ENCODE data around the gene AGAP9. TPM values are rescaled to one million over a fixed set of nuclear protein-coding genes. Genes with fewer than 3 reads are reported as not detected.
"Not testable (repeated sequence)": the region's sequence is repeated elsewhere in the genome, so short reads cannot be mapped to it uniquely, and the experiment has no call there.

Gene AGAP9
- total RNA-seq, 1 donor from 2014 or later, result 12.2 TPM

DNA sequence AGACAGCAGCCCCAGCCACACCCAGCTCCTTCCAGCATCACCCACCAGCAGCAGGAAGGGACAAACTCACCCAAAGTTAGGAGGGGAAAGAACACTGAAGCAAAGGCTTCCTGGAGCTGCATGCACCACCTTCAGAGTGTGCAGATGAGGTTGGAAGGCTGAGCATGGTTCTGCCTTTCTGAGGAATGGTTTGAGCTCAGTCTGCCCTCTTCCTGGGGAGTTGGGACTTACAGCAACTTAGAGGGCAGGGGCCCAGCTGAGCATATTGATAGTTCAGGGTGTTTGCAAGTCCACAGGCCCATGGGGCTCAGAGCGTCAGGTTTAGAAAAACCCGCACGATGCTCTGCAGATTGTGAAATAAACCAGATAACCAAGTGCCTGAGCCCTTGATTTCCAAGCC is 43.3 kb downstream of the AGAP9 start:
- H3K4me3 Mint-ChIP-seq, H3K9me3 Mint-ChIP-seq: not testable (repeated sequence)

DNA sequence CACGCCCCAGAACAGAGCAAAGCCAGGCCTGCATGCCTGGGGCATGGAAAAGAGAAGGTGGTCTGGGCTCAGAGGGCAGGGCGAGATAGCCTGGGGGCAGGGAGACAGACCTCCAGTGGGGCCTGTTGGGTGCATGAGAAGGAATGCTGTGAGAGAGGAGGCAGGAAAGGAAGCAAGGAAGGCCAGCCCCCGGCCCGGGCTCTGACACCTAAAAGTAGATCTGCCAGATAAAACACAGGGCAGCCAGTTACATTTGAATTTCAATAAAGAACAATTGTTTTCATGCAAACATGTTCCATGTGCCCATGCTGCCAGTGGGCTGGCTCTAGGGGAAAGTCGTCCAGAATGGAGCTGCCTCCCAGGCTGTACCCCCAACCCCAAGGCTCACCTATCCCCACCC is 45.3 kb downstream of the AGAP9 start:
- H3K27me3 Mint-ChIP-seq (ENCODE audit: low read depth); H3K4me1 Mint-ChIP-seq: not testable (repeated sequence)

More for the DNA sequence above, 43.3 kb downstream of the AGAP9 start:
- not testable (repeated sequence) for H3K36me3 Mint-ChIP-seq (ENCODE audit: low read depth); DNase-seq (ENCODE audit: low read depth, low spot score); H3K27me3 Mint-ChIP-seq (ENCODE audit: low read depth); H3K4me1 Mint-ChIP-seq; H3K27ac Mint-ChIP-seq (ENCODE audit: unreplicated experiment)

DNA sequence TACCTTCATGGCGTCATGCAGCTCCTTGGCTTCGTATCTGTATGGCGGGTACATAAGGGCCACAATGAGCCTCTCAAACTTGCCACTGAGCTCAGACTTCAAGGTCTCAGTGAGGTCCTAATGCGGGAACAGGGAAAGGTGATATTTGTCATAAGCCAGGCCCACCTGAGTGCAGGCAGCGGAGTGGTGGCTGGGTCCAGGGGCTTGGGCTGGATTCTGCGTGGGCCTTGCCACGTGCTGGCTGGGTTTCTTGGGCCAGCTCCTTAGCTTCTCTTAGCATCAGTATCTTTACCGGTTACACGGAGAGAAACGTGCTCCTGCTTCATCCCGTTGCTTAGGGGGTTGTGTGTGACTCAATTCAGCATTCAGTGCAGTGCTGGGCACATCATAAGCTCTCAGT is 46.4 kb downstream of the AGAP9 start:
- DNase-seq (ENCODE audit: low read depth, low spot score); H3K9me3 Mint-ChIP-seq; H3K36me3 Mint-ChIP-seq (ENCODE audit: low read depth); H3K4me1 Mint-ChIP-seq; H3K27me3 Mint-ChIP-seq (ENCODE audit: low read depth); H3K27ac Mint-ChIP-seq (ENCODE audit: unreplicated experiment); H3K4me3 Mint-ChIP-seq: not testable (repeated sequence)

More for the DNA sequence above, 45.3 kb downstream of the AGAP9 start:
- not testable (repeated sequence) for DNase-seq (ENCODE audit: low read depth, low spot score); H3K27ac Mint-ChIP-seq (ENCODE audit: unreplicated experiment); H3K9me3 Mint-ChIP-seq; H3K4me3 Mint-ChIP-seq; H3K36me3 Mint-ChIP-seq (ENCODE audit: low read depth)

DNA sequence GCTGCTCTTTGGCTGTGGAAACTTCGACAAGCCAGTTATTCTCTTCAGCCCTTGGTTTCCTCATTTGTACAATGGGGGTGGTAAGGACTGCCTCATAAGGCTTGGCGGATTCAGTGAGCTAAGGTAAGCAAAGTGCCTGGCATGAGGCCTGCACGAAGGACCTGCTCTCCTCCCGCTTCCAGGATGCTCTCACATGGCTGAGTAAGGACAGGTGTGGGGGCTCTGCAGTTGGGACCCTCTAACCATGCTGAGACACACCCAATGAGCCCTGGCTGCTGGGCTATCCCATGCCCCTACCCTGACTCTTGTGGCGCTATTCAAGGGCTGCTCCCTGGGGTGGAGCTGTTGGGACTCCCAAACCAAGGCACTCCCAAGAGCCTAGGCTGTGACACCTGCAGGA is 48.3 kb downstream of the AGAP9 start:
- not testable (repeated sequence) for H3K27me3 Mint-ChIP-seq (ENCODE audit: low read depth); H3K9me3 Mint-ChIP-seq; H3K4me1 Mint-ChIP-seq; H3K4me3 Mint-ChIP-seq; DNase-seq (ENCODE audit: low read depth, low spot score); H3K27ac Mint-ChIP-seq (ENCODE audit: unreplicated experiment); H3K36me3 Mint-ChIP-seq (ENCODE audit: low read depth)

DNA sequence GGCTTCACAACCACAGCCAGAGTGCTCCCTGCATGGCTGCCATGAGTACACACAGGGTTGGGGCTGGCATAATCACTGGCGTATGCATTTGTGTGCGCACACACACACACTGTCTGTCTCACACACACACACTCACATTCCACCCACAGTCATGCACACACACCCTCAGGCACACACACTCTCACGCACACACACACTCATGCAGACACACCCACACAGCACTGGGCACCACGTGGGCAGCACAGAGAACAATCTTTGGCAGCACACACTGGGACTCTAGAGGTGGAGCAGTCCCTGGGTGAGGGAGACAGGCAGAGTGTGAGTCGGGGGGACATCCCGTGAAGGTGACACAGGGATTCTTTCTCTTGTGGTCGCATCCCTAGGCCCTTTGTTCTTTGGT is 49.9 kb downstream of the AGAP9 start:
- not testable (repeated sequence) for DNase-seq (ENCODE audit: low read depth, low spot score); H3K27me3 Mint-ChIP-seq (ENCODE audit: low read depth); H3K27ac Mint-ChIP-seq (ENCODE audit: unreplicated experiment); H3K4me3 Mint-ChIP-seq; H3K9me3 Mint-ChIP-seq; H3K4me1 Mint-ChIP-seq; H3K36me3 Mint-ChIP-seq (ENCODE audit: low read depth)

DNA sequence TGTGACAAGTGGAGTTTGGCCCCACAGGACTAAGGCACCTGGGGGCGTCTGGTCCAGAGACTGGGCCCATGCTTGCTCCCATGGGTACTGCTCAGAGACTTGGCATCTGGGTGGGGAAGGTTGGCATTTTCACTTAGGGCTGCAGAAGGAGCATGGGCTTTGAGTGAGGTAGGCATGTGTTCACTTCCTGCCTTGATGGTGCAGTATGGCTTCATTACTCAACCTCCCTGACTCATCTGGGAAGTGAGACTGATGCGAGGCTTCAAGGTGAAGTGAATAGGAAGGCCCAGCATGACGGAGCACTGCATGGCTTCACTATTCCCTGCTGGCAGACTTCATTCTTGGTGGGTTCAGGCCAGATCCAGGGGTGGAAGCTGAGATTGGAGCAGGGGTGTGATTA is 50.8 kb downstream of the AGAP9 start:
- H3K9me3 Mint-ChIP-seq; H3K27ac Mint-ChIP-seq (ENCODE audit: unreplicated experiment): not testable (repeated sequence)

DNA sequence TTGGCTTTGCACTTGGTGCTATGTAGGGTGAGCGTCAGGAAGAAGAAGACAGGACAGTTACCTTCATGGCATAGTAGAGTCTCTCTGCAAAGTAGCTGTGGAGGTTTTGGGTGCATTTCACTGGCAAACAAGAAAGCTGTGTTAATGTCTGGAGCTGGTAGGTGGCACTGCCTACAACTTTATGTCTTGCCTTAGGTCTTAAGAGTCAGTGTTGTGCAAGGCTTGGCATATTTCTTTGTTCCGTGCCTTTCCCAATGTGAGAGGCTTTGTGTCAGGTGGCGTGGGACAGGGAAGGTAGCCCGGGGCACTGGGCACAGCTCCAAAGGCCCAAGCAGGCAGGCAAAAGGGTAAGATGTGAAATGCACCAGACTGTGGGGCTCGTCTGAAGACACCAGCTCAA is 51.4 kb downstream of the AGAP9 start:
- not testable (repeated sequence) for H3K36me3 Mint-ChIP-seq (ENCODE audit: low read depth); H3K27me3 Mint-ChIP-seq (ENCODE audit: low read depth); H3K27ac Mint-ChIP-seq (ENCODE audit: unreplicated experiment); H3K9me3 Mint-ChIP-seq; DNase-seq (ENCODE audit: low read depth, low spot score); H3K4me1 Mint-ChIP-seq; H3K4me3 Mint-ChIP-seq

More for the DNA sequence above, 50.8 kb downstream of the AGAP9 start:
- not testable (repeated sequence) for H3K4me3 Mint-ChIP-seq; H3K36me3 Mint-ChIP-seq (ENCODE audit: low read depth); H3K4me1 Mint-ChIP-seq; DNase-seq (ENCODE audit: low read depth, low spot score); H3K27me3 Mint-ChIP-seq (ENCODE audit: low read depth)

DNA sequence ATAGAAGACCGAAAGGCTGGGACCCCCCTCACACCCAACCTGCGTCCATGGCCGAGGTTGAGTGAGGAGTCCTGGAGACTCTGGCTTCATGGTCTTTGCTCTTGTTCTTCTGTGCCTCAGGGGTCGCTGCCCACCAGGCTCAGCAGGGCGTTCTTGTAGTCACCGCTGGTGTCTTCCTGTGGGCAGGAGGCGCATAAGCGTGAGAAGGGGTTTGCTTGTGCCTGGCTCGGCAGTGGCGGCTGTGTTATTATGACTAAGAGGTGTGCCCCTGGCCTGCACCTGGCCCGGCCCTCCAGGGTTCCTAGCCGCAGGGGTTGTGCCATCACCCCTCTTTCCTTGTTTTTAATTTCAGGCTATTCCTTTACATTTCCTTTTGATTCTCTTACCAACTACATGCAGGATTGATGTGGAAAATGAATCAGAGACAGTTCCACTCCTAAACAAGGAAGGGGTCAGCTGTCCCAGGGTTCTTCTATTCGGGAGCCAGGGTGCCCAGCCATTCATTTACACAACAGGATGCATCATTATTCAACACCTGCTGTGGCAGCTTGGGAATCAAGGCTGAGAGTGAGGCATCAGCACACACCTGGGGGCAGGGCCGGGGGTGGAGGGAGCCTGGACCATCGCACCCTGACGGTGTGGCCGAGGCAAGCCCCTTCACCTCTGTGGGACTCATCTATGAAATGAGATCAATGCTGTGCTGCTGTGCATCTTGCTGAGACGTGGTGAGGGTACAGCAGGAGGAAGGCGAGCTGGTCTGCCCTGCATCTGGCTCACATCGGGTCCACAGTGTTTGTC is 54.5 kb downstream of the AGAP9 start:
- H3K36me3 Mint-ChIP-seq (ENCODE audit: low read depth); DNase-seq (ENCODE audit: low read depth, low spot score); H3K27ac Mint-ChIP-seq (ENCODE audit: unreplicated experiment); H3K9me3 Mint-ChIP-seq; H3K4me1 Mint-ChIP-seq; H3K27me3 Mint-ChIP-seq (ENCODE audit: low read depth); H3K4me3 Mint-ChIP-seq: not testable (repeated sequence)

DNA sequence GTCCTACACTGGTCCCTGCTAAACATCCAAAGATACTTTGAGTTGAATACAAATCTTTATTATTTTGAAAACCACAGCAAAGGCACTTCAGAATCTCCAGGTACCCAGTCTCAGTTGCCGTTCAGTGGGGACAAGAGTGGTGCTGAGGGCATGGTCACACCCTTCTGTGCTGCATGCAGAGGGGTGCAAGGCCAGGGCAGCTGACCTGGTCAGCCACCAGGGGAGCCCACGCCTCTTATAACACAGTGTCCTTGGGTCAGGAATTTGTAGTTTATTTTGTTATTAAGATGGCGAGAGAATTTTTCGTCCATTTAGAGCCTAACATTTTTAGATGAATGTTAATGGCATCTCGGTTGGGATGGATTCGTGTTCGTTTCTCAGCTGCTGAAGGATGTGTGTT is 55.5 kb downstream of the AGAP9 start:
- not testable (repeated sequence) for H3K4me3 Mint-ChIP-seq; H3K9me3 Mint-ChIP-seq; DNase-seq (ENCODE audit: low read depth, low spot score); H3K36me3 Mint-ChIP-seq (ENCODE audit: low read depth); H3K27me3 Mint-ChIP-seq (ENCODE audit: low read depth); H3K27ac Mint-ChIP-seq (ENCODE audit: unreplicated experiment); H3K4me1 Mint-ChIP-seq

DNA sequence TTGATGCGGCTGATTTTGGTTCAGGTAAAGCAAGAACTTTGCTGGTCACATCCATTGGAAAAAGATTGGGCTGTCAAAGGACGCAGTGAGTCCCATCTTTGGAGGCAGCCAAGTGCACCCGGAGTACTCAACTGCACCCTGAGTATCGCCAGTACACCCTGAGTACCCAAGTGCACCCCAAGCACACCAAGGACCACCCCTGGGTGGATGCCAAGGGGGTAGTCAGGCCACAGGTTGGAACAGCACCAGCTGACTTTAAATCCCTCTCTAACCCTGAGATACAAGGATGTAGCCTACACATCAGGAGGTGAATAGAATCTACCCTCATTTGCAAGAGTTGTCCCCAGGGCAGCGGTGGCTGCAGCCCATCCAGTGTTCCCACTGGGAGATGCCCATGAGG is 56.0 kb downstream of the AGAP9 start:
- not testable (repeated sequence) for H3K27me3 Mint-ChIP-seq (ENCODE audit: low read depth); H3K36me3 Mint-ChIP-seq (ENCODE audit: low read depth); H3K9me3 Mint-ChIP-seq; H3K27ac Mint-ChIP-seq (ENCODE audit: unreplicated experiment); H3K4me3 Mint-ChIP-seq; H3K4me1 Mint-ChIP-seq; DNase-seq (ENCODE audit: low read depth, low spot score)

DNA sequence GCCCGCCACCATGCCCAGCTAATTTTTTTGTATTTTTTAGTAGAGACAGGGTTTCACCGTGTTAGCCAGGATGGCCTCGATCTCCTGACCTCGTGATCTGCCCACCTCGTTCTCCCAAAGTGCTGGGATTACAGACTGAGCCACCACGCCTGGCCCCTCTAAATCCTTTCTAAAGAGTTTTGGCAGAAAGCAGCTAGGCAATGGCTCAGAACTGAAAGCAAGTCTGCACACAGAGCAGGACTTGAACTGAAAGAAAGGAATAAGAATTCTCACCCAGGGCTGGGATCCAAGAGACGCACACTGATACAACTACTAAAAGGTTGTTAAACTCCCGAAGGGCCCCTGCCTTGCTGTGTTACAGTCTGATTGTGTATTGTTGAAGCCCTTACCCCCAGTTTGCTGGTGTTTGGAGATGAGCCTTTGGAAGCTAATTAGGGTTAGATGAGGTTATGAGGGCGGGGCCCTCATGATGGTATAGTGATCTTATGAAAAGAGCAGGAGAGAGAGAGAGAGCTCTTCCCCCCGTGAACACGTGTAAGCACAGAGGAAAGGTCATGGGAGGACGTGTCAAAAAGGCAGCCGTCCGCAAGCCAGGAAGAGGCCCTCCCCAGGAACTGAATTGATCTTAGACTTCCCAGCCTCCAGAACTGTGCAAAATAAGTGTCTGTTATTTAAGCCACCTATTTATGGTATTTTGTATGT is 58.1 kb downstream of the AGAP9 start:
- H3K4me1 Mint-ChIP-seq; H3K4me3 Mint-ChIP-seq; DNase-seq (ENCODE audit: low read depth, low spot score); H3K9me3 Mint-ChIP-seq; H3K27me3 Mint-ChIP-seq (ENCODE audit: low read depth); H3K36me3 Mint-ChIP-seq (ENCODE audit: low read depth): not testable (repeated sequence)
- peak overlapping the region; percentile 87 for H3K27ac Mint-ChIP-seq (ENCODE audit: unreplicated experiment)

DNA sequence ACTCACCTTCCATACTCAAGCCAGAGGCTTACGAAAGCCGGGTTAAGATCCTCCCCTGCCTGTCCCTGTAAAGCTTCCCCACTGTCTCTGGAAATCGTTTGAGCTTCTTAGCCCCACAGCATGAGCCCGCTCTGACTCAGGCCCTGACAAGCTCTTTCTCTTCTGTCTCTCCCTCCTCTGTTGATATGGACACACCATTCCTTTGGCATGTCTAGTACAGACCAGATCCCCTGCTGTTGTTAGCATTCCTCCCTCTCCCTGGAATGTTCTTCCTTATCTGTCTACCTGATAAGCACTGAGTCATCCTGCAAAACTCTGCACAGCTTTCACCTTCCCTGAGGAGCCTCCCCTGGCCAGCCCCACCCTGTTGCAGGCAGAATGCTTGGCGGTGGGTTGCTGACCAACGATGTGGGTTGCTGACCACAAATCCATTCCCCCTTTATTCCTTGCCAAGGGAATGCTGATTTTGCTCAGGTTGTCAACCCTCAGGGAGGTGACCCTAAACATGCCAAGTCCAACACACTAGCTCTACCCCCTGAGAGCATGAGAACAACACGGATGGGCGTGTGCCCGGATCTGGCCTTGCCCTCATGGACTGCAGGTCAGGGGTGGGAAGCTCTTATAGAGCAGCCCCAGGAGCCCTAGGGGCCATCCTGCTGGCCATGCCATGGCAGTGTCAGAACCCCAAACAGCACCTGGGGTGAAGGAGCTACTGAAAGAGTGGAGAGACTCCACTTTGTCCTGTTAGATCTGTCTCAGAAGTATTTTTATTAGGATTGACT is 60.7 kb downstream of the AGAP9 start:
- not testable (repeated sequence) for H3K27ac Mint-ChIP-seq (ENCODE audit: unreplicated experiment); H3K9me3 Mint-ChIP-seq; H3K27me3 Mint-ChIP-seq (ENCODE audit: low read depth); H3K36me3 Mint-ChIP-seq (ENCODE audit: low read depth); DNase-seq (ENCODE audit: low read depth, low spot score); H3K4me3 Mint-ChIP-seq; H3K4me1 Mint-ChIP-seq

Data from neural crest cell (in vitro differentiated cells).